ENCODE results near the gene URB1. TPM values are rescaled to one million over a fixed set of nuclear protein-coding genes. Genes with fewer than 3 reads are reported as not detected.

The URB1 gene
- total RNA-seq, 4 donors from 2014 or later: 23.3 to 37.4 (median 24.9) TPM

- no peak for TF ChIP-seq POLR2A (IDR thresholded peaks at IDR 0.05)
- no peak for TF ChIP-seq CTCF (IDR thresholded peaks at IDR 0.05)
- peak in 1 of 2 donors; percentile 68 for DNase-seq (ENCODE audit: low spot score in 2 of 2)
- 79 to 89% methylated on average over 12 of the region's 12 CpGs for WGBS, 2 donors
- no peak overlapping the region for H3K4me3 ChIP-seq (ENCODE audit: low read depth, poor library complexity, severe bottlenecking)
- intact Hi-C loops (cut with DNase I; ENCODE audit: low total_unique reads): no loop called here
Measured at GRCh38 chr21:32334980-32335531, 57.8 kb downstream of the URB1 start.

- TF ChIP-seq POLR2A (IDR thresholded peaks at IDR 0.05): no peak
- TF ChIP-seq CTCF (IDR thresholded peaks at IDR 0.05): no peak
- intact Hi-C loops (cut with DNase I; ENCODE audit: low total_unique reads): no loop called here
- 96% methylated on average over 19 of the region's 19 CpGs for WGBS, 2 donors
- H3K4me3 ChIP-seq (ENCODE audit: low read depth, poor library complexity, severe bottlenecking): no peak overlapping the region
- peak in 1 of 2 donors; percentile 81 for DNase-seq (ENCODE audit: low spot score in 2 of 2)
Measured at GRCh38 chr21:32333953-32334673, 58.7 kb downstream of the URB1 start.

GRCh38 chr21:32332463-32332951 is 60.3 kb downstream of the URB1 start:
- 94 to 96% methylated on average over 1 of the region's 1 CpG for WGBS, 2 donors
- TF ChIP-seq POLR2A (IDR thresholded peaks at IDR 0.05) (no peak), CTCF (IDR thresholded peaks at IDR 0.05) (no peak)
- no peak overlapping the region for H3K4me3 ChIP-seq (ENCODE audit: low read depth, poor library complexity, severe bottlenecking)
- peak in 1 of 2 donors; percentile 3 for DNase-seq (ENCODE audit: low spot score in 2 of 2)
- intact Hi-C loops (cut with DNase I; ENCODE audit: low total_unique reads): no loop called here

GRCh38 chr21:32331444-32332305 is 61.1 kb downstream of the URB1 start:
- intact Hi-C loops (cut with DNase I; ENCODE audit: low total_unique reads): no loop called here
- 95 to 97% methylated on average over 9 of the region's 9 CpGs for WGBS, 2 donors
- no peak overlapping the region for H3K4me3 ChIP-seq (ENCODE audit: low read depth, poor library complexity, severe bottlenecking)
- DNase-seq (ENCODE audit: low spot score in 2 of 2): peak in 1 of 2 donors; percentile 63
- TF ChIP-seq POLR2A (IDR thresholded peaks at IDR 0.05) (no peak), CTCF (IDR thresholded peaks at IDR 0.05) (no peak)

- 96 to 99% methylated on average over 4 of the region's 4 CpGs for WGBS, 2 donors
- TF ChIP-seq CTCF (IDR thresholded peaks at IDR 0.05): no peak
- no peak for TF ChIP-seq POLR2A (IDR thresholded peaks at IDR 0.05)
- peak in 1 of 2 donors; percentile 37 for DNase-seq (ENCODE audit: low spot score in 2 of 2)
- intact Hi-C loops (cut with DNase I; ENCODE audit: low total_unique reads): no loop called here
- no peak overlapping the region for H3K4me3 ChIP-seq (ENCODE audit: low read depth, poor library complexity, severe bottlenecking)
Measured at GRCh38 chr21:32330784-32331311, 62.0 kb downstream of the URB1 start.

All from lower leg skin (tissue), 4 donors.